ENCODE results near the gene OR1C1.
"Not testable (repeated sequence)": the region's sequence is repeated elsewhere in the genome, so short reads cannot be mapped to it uniquely, and the experiment has no call there.

The OR1C1 gene

GRCh38 chr1:247760456-247760855 is at the start of gene OR1C1:
TSS of gene OR1C1 (minus strand) at chr1:247760556. CDS start at chr1:247758406, 2,150 bp downstream.
- no peak for TF ChIP-seq CTCF (IDR thresholded peaks at IDR 0.05; ENCODE audit: borderline replicate concordance, insufficient read depth, low read depth, low read length)
- H3K4me3 ChIP-seq (ENCODE audit: low read depth, low read length) = no peak within 1 kb of the TSS

- TF ChIP-seq CTCF (IDR thresholded peaks at IDR 0.05; ENCODE audit: borderline replicate concordance, insufficient read depth, low read depth, low read length) = no peak
- no peak overlapping the region for H3K4me3 ChIP-seq (ENCODE audit: low read depth, low read length)
Measured at GRCh38 chr1:247797518-247797917, 37.2 kb upstream of the OR1C1 start.

- H3K4me3 ChIP-seq (ENCODE audit: low read depth, low read length) = no peak overlapping the region
- TF ChIP-seq CTCF (IDR thresholded peaks at IDR 0.05; ENCODE audit: borderline replicate concordance, insufficient read depth, low read depth, low read length) = no peak
Measured at GRCh38 chr1:247769603-247770002, 9.2 kb upstream of the OR1C1 start.

GRCh38 chr1:247754311-247754710 is 6.0 kb downstream of the OR1C1 start:
- not testable (repeated sequence) for H3K4me3 ChIP-seq (ENCODE audit: low read depth, low read length)

- H3K4me3 ChIP-seq (ENCODE audit: low read depth, low read length) = no peak overlapping the region
- no peak for TF ChIP-seq CTCF (IDR thresholded peaks at IDR 0.05; ENCODE audit: borderline replicate concordance, insufficient read depth, low read depth, low read length)
Measured at GRCh38 chr1:247749870-247750269, 10.5 kb downstream of the OR1C1 start.

- H3K4me3 ChIP-seq (ENCODE audit: low read depth, low read length) = no peak within 1 kb of the TSS
- TF ChIP-seq CTCF (IDR thresholded peaks at IDR 0.05; ENCODE audit: borderline replicate concordance, insufficient read depth, low read depth, low read length) = no peak
Measured at GRCh38 chr1:247748041-247748440, 12.3 kb downstream of the OR1C1 start, which contains the start of gene OR14A2. TSS of gene OR14A2 (minus strand) at chr1:247748141.

- TF ChIP-seq CTCF (IDR thresholded peaks at IDR 0.05; ENCODE audit: borderline replicate concordance, insufficient read depth, low read depth, low read length) = no peak
- no peak overlapping the region for H3K4me3 ChIP-seq (ENCODE audit: low read depth, low read length)
Measured at GRCh38 chr1:247747616-247748015, 12.7 kb downstream of the OR1C1 start.

- TF ChIP-seq CTCF (IDR thresholded peaks at IDR 0.05; ENCODE audit: borderline replicate concordance, insufficient read depth, low read depth, low read length) = no peak
- H3K4me3 ChIP-seq (ENCODE audit: low read depth, low read length) = no peak overlapping the region
Measured at GRCh38 chr1:247746391-247746935, 13.9 kb downstream of the OR1C1 start.

GRCh38 chr1:247742215-247742760 is 18.1 kb downstream of the OR1C1 start:
- H3K4me3 ChIP-seq (ENCODE audit: low read depth, low read length) = not testable (repeated sequence)
